Posterior vena cava (tissue), 2 donors: ENCODE data around the gene CDH12. TPM values are rescaled to one million over a fixed set of nuclear protein-coding genes. Genes with fewer than 3 reads are reported as not detected.
A peak's percentile ranks its signal among the peaks of the same experiment; 100 is the strongest.

ENCODE experiments used
- DNase-seq: peaks from one replicate; pipeline ENCODE4 v3.0.0-alpha.2; 2020; ENCODE audit warnings: low spot score
- intact Hi-C, 2 donors: fragments of 100-400 bp; cut with DNase I; formaldehyde crosslinking; loops; one replicate each; pipeline versions ENCODE4 v1.14.1 to v1.14.2; 2022 to 2023
- total RNA-seq, 2 donors: library from RNA; stranded (reverse); fragmentation: NEBNext Ultra II Directional; extraction: Animal tissue kit (Norgen Biotek cat#: 25700); gene quantifications; one replicate each; pipeline ENCODE4 v1.2.1, GENCODE V29; 2021
- donor health status: DM: yes; HTN: yes; CAD: no.
- donor health status: DM: yes; HTN: yes; CAD: no.

The CDH12 gene
- total RNA-seq, 2 donors from 2014 or later, result not detected

DNA sequence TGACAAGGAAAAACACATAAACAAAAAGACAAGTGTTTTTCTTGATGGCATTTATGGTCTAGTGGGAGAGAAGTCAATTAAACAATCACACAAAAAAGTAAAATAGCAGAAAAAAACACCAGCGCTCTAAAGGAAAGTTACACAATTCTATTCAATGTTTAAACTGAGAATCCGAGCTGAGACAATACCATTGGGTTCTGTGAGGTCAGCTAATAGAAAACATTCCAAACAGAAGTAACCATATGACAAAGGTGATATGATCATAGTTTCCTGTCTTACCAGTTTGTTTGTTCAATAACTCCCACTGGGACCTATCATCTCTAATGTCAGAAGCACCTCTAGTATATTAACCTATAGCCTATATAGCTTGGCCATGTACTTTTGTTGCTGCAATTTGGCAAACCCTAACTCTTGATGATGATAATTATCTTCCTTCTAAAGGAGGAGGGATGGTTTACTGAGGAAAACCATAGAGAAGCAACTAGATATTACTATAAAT lies 1030.0 kb downstream of the CDH12 start:
- intact Hi-C loops, result no loop called here

DNA sequence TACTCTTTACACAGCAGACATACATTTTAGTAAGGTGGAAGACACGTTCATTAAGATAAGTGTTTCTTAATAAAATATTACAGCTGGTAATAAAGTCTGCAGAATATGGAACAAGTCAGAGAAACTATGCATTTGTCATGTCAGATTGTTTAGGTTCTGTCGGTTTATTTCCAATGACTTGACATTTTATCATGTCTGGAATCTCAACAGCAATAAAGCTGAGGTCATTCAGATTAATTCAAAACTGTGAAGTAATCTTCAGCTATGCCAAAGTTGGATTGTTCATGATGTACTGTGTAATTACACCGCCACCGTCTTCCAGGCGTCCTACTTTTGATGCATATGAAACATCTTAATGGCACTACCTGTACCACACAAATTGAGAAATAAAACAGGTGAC lies 1032.6 kb downstream of the CDH12 start:
- DNase-seq, result no peak
- intact Hi-C loops, result no loop called here

More for the DNA sequence above, 1030.0 kb downstream of the CDH12 start:
- no peak for DNase-seq

DNA sequence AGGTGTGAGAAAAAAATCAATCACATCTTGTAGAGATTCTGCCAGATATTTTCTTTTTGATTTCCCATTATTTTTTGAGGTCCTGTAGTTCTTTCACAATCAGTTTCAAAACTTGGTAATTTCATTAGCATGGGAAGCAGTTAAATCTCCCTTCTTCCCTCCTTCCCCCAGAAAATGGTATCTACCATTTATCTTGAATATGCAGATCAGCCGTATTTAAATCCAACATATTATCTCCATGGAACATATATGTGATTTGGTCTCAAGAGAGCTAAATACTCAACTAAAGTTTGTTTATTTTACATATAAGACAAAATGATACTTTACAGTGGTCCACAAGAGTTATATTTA lies 1034.8 kb downstream of the CDH12 start:
- no peak for DNase-seq
- intact Hi-C loops, result no loop called here

DNA sequence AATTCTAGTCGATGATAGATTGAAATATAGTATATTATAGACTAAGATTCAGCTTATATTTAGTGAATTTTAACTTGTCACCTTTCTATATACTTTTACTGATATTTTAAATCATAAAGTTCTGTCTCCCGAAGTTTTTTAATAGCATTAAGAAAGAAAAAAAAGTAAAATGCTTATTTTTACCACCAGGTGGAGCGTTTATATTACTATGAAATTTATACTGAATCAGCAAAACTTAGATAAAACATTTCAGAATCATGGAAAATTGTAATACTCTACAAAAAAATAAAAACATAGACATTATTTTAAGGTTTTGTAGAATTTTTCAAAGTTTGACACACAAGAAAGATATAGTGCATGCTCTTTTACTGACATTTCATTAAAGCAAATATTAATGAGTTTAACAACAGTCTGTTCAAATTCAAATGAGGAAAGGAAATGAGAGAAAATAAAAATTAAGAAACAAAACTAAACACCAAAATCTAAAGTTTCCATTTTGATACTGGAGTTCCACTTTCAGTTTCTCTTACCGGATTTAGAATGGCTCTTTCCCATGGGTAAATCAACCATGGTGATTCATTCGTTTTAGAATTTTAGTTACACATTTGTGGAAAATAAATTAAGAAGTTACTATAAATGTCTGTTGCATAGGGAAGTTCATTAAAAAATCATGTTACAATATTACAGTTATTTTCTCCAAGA lies 1035.3 kb downstream of the CDH12 start:
- DNase-seq, result no peak
- intact Hi-C loops, result no loop called here

DNA sequence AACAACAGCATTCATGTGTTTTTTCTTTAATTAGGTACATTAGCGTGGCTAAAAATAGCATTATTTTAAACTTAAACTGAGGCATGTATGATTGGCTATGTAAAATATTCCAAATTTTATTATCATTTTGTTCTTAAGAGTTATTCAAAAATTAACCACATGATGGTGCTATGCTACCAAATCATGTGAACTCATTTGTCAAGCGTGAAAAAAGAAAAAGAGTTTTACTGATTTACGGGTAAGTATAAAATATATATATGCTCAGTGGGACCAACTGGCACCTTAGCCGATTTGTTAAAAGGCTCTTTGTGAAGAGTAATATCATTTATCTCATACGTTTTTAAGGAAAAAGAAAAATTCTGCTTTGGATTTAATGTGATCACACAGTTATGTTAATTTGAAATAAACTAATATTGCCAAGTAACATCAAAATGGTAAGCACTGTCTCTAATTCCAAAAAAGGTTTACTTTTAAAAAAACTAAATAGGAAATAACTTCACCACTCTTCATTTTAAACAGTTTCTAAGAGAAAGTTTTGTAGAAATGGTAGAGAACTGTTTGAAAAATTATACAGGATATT lies 1042.3 kb downstream of the CDH12 start:
- intact Hi-C loops, result no loop called here
- no peak for DNase-seq

DNA sequence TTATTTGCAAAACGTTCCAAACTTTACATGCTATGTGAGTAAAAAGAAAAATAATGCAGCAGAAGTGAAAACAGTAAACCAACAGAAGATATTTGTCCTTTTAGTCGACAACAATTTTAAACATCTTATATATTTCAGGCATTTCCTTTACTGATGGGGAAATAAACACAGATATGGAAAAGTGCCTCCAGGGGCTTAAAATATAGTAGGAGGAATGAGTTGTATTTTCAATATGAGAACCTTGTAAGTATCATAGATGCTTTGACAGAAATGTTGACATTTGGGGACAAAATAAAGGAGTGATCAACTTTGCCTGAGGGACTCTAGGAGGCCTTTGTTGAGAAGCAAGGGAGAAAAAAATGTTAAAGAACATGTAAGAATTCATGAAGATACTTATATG lies 1043.5 kb downstream of the CDH12 start:
- intact Hi-C loops, result no loop called here
- DNase-seq, result no peak

DNA sequence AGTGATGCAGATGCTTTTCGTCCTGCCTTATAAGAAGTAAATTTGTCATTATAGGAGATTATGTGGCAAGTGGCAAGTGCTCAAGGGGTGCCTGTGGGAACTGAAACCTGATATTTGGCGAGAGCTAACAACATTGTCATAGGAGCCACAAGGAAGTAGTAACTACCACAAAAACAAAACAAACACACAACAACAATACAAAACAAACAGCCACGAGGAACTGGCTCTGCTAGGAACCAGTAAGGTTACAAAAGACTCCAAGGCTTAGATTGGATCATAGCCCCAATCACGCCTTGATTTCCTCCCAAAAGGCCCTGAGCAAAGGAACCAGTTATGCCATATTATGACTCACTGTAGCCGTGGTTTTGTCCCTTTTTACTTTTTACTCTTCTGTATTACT lies 1045.2 kb downstream of the CDH12 start:
- DNase-seq, result no peak
- intact Hi-C loops, result no loop called here

DNA sequence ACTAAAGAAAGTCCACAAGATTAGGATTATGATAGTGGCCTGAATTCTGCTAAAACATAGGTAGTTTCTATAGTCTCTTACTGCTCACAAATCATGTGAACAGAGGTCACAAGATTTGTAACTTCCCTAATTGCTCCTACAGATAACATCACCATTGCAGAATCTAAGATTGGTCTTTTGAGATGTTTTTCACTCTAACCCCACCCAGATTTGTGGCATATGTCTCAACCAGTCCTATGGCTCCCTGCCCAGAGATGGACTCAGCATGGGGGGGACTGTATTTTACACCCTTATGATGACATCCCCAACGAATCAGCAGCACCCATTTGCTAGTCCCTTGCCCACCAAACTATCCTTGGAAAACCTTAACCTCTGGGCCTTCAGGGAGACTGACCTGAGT lies 1046.2 kb downstream of the CDH12 start:
- intact Hi-C loops, result no loop called here
- DNase-seq, result peak; percentile 74

DNA sequence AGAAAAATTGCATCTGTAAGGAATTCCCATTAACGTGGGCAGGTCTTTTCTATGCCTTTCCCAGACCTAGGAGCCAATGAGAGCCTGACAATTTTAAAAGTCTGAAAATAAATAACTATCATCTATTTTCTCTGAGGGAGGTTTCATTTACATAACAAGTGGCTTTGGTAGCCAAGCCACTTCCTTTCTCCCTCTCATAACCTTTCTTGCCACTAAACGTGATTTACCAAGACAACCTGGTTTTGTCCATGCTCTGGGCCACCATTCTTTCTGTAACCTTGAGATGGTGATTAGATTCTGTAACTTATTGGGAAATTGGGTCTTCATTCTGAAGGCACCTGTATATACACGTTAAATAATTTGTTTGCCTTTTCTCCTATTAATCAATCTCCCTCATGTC lies 1046.9 kb downstream of the CDH12 start:
- intact Hi-C loops, result no loop called here
- DNase-seq, result no peak

DNA sequence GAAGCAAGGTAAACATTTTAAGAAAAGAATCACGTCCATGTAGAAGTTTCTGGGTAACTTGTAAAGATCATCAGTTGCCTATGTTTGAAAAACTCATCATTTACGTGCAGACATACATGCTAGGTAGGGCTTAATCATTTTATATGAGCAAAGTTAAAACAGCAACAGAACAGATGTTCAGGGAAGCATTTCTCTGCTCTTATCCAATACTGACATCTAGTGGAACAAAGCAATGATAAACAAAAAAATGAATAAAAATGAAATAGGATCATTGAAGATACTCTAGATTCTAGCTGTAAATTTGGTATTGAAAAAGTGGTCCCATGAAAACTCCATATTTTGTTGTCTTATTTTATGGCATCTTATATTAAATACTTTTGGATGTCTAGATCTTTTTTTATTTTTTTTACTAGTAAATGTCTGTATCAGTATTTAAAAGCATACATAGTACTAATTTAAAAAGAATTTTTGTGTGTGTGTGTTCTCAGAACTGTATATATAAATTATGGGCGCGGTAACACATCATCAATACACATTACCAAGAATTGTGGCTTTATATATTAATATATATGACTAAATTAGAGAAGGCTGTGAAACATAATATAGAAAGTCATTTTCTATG lies 1050.2 kb downstream of the CDH12 start:
- intact Hi-C loops, result no loop called here
- no peak for DNase-seq

DNA sequence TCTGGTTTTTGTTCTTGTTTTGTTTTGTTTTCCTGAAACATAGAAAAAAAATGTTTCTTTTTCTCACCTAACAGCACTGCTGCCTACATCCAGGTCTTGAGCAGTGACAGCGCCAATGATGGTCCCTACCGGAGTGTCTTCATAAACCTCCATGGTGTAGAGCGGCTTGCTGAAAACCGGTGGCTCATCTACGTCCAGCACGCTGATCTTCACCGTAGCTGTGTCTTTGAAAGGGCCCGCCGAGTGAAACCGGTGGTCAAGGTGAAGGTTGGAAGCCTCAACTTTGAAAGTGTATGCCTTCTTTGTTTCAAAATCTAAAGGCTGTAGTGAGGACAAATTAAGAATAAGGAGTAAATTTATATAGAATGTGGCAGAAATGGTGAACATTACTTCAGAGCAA lies 1051.0 kb downstream of the CDH12 start:
- intact Hi-C loops, result no loop called here
- DNase-seq, result peak; percentile 28

DNA sequence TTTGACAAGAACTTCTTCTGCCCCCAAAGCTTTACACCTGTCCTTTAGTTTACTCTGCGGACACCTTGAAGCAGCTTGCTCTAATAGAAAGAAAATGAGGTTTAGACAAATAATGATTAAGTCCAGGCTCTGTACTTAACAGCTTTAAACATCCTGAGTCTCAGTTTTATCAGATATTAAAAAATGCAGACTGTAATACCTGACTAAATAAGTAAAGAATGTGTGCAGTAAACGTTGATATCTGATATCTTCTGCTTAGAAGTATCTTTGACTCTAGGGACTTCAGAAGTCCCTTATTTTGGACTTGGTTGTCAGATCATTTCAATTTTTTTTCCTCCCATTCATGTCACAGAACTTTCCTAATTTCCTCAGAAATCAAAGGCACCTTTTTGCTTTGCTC lies 1060.4 kb downstream of the CDH12 start:
- DNase-seq, result no peak
- intact Hi-C loops, result no loop called here

DNA sequence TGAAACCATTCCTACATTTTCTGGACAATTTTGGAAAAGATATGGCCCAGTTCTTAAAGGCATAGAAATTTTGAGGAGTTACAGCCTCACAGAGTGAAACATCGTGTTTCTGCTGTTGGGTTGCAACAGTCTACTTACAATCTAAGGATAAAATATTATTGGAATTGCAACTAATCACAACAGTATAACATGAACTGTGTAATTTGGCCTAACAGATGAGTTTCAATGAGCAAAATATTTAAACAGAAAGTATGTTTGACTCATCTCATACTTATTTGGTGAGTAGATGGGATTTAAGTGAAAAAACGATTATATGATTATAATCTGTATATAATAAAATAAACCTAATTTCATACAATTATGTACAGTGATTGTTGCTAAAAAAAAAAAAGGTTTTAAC lies 1061.8 kb downstream of the CDH12 start:
- DNase-seq, result no peak
- intact Hi-C loops, result no loop called here

DNA sequence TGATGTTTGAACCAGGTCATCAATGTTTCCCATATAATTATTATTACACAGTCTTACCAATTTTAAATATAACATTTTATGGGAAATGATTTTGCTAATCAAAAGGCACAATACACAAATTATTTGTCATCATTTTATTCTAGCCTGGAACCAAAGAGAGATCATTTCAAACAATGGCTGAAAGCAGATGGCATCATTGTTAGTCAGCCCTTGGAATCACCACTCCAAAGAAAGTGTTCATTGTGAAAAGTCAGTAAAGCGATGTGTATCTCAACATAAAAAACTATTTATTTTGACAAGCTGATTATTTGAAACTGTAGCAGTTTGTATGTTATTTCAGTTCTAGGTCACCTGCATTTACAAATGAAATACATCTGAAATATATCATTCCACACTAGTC lies 1068.7 kb downstream of the CDH12 start:
- intact Hi-C loops, result no loop called here
- no peak for DNase-seq

DNA sequence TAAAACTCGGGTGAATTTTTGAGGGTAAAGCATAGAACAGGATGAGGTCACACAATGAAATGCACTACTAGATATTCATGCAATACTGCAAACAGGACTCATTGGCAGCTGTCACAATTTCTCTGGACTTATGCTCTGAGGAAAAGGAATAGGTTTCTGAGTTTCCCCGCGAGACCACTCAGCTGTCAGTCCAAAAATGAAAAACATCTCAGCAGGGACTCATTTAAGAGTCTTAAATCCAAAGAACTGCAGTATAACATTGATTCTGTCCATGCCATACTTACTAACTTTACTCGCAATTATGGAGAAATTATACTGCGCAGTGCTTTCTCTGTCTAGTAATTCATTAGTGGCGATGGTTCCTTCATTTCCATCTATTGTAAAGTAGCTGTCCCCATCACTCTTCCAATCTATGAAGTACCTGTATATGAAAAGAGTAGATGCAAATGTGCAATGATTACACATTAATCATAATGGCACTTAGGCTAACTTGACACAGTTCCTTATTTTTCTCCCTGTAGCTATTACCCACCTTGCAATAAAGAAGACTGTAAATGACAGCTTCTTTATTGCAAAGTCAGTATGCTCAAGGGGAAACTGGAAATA lies 1070.0 kb downstream of the CDH12 start:
- DNase-seq, result no peak
- intact Hi-C loops, result no loop called here

DNA sequence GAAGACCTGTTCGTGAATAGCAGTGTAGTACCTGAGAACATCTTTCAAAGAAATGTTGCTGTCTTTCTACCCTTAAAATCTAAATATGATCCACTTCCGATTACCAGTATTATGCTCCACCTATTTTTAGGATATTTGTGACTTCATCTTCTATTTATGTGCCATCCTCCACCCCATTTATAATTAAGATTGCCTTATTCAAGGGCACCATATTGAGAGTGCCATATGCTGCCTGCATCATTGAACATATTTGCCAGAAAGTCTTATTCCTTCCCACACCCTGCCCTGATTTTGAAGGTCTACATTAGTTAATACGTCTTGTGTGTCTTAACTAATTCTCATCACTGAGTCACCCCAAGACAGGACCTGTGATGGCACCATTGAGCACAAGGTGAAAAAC lies 1076.7 kb downstream of the CDH12 start:
- intact Hi-C loops, result no loop called here
- no peak for DNase-seq

DNA sequence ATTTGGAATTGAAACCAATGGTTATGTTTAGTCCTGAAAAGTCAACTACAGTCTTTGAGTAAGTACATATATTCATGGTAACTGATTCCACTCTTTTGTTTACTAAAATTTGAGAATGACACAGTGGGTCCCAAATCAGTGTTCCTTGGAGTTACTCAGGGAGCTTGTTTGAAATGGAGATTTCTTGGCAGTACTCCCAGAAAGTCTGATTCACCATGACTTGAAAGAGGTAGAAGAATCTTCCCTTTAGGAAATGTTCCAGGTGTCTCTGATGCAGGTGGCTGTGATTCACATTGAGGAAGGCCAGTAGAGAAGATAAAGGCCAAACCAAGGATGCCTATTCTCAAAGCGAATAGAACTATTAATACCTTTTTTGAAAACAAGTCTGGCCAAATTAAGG lies 1078.3 kb downstream of the CDH12 start:
- intact Hi-C loops, result no loop called here

DNA sequence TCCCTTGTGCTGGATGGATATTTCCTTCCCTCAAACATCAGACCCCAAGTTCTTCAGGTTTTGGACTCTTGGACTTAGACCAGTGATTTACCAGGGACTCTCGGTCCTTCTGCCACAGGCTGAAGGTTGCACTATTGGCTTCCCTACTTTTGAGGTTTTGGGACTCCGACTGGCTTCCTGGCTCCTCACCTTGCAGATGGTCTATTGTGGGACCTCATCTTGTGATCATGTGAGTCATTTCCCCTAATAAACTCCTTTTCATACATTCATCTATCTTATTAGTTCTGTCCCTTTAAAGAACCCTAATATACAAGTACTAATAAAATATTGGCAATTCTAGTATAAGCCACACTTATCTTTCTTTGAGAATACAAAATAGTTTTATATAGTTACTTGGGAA lies 1078.9 kb downstream of the CDH12 start:
- intact Hi-C loops, result no loop called here
- no peak for DNase-seq

More for the DNA sequence above, 1078.3 kb downstream of the CDH12 start:
- no peak for DNase-seq

DNA sequence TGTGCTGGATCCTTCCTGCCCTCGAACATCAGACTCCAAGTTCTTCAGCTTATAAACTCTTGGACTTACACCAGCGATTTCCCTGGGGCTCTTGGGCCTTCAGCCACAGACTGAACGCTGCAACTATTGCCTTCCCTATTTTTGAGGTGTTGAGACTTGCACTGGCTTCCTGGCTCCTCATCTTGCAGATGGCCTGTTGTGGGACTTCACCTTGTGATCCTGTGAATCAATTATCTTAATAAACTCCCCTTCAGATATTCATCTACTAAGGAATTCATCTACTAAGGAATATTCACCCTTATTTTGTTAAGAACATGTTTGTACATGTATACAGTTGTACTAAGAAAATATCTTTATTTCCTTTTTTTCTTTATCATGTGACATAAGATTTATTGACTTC lies 1079.7 kb downstream of the CDH12 start:
- no peak for DNase-seq
- intact Hi-C loops, result no loop called here

DNA sequence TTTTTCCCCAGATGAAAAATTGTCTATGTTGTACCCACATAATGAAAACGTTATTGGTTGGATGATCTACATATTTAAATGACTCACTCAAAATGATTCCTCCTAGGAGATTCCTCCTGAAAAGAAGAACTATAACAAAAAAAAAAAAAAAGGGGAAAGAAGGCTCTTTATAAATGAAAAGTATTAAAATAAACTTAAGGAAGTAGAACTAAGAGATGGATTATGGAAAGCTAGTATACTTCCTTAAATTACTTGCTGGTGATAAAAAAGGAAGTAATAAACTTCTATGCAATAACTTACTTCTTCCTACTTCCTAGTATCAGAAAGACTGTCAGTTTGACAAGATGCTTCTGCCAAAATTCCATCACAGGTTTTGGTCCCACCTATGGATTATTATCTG lies 1087.7 kb downstream of the CDH12 start:
- no peak for DNase-seq
- intact Hi-C loops, result no loop called here

DNA sequence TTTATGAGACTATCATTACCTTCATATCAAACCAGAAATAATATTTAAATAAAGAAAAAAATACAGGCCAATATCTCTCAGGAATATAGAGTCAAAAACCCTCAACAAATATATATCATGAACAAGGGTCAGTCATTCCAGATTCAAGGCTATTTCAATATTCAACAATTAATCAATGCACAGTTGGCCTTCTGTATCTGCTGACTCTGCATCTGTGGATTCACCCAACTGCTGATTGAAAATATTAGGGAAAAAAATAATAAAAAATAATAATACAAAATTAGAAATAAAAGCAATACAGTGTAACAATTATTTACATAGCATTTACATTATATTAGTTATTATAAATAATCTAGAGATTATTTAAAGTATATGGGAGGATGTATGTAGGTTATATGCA lies 1114.0 kb downstream of the CDH12 start:
- no peak for DNase-seq
- intact Hi-C loops, result no loop called here
